Upper lobe of right lung (tissue), 1 donor: Measurements from ENCODE around the gene ADCY1. TPM values are rescaled to one million over a fixed set of nuclear protein-coding genes. Genes with fewer than 3 reads are reported as not detected.

Experiments used
- ATAC-seq: fragments of 200-7000 bp; cut with Tn5 transposase; one replicate; pipeline ENCODE4 v1.9.1; 2020; ENCODE audit warnings: mild to moderate bottlenecking, moderate library complexity
- DNase-seq: peaks from one replicate; pipeline ENCODE4 v3.0.0-alpha.2; 2020
- H3K27ac ChIP-seq: fragments of 200-600 bp; one replicate; pipeline ENCODE4 v1.8.0; 2022
- H3K27me3 ChIP-seq: fragments of 200-600 bp; one replicate; pipeline ENCODE4 v1.8.0; 2022; ENCODE audit warnings: mild to moderate bottlenecking
- H3K36me3 ChIP-seq: fragments of 200-600 bp; one replicate; pipeline ENCODE4 v1.8.0; 2022
- H3K4me1 ChIP-seq: fragments of 200-600 bp; one replicate; pipeline ENCODE4 v1.8.0; 2022
- H3K4me3 ChIP-seq: fragments of 200-600 bp; one replicate; pipeline ENCODE4 v1.8.0; 2022; ENCODE audit warnings: mild to moderate bottlenecking
- H3K9me3 ChIP-seq: fragments of 200-600 bp; one replicate; pipeline ENCODE4 v1.8.0; 2022
- intact Hi-C: fragments of 100-400 bp; cut with DNase I; formaldehyde crosslinking; loops from one replicate; pipeline ENCODE4 v1.11.0; 2022
- total RNA-seq: library from RNA; stranded (reverse); fragmentation: NEBNext Ultra II Directional; extraction: Animal tissue kit (Norgen Biotek cat#: 25700); gene quantifications from one replicate; pipeline ENCODE4 v1.2.1, GENCODE V29; 2021
- TF ChIP-seq, protein P1 (sequence below): fragments of 200-600 bp; IDR thresholded peaks from one replicate; pipeline ENCODE4 v1.8.0; 2022; ENCODE audit warnings: antibody characterized with exemption
- donor health status: DM: no; HTN: yes; CAD: no; lungs with severe emphysema.

ADCY1 gene
- total RNA-seq, 1 donor from 2014 or later, result 3.9 TPM

DNA sequence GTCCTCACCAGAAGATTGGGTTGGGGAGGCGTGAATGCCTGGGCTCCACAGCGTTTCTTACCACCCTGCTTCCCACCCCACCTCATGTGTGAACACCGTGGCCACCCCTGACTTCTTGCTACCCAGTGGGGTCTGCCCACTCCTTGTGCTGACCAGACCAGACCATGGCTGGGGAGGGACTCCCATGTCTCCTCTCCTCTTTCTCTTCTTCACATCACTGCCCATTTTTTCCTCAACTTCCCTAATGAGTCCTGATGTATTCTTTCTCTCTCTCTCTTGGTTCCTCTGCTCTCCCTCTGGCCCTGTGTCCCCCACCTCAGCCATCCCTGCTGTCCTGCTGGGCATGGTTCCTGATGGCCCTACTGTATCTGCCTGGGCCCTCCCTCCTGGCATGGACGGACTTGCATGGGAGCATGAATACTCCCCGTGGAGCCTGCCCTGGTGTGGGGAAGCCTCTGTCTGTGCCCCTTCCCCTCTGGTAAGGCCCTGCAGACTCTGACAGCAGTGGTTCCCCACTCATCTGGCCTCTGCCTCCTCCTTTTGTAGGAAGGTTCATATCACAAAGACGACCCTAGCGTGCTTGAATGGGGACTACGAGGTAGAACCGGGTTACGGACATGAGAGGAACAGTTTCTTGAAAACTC, 85.5 kb downstream of the ADCY1 start:
- no peak for ATAC-seq
- no peak for DNase-seq
- TF ChIP-seq, protein P1, sequence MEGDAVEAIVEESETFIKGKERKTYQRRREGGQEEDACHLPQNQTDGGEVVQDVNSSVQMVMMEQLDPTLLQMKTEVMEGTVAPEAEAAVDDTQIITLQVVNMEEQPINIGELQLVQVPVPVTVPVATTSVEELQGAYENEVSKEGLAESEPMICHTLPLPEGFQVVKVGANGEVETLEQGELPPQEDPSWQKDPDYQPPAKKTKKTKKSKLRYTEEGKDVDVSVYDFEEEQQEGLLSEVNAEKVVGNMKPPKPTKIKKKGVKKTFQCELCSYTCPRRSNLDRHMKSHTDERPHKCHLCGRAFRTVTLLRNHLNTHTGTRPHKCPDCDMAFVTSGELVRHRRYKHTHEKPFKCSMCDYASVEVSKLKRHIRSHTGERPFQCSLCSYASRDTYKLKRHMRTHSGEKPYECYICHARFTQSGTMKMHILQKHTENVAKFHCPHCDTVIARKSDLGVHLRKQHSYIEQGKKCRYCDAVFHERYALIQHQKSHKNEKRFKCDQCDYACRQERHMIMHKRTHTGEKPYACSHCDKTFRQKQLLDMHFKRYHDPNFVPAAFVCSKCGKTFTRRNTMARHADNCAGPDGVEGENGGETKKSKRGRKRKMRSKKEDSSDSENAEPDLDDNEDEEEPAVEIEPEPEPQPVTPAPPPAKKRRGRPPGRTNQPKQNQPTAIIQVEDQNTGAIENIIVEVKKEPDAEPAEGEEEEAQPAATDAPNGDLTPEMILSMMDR, result no peak

DNA sequence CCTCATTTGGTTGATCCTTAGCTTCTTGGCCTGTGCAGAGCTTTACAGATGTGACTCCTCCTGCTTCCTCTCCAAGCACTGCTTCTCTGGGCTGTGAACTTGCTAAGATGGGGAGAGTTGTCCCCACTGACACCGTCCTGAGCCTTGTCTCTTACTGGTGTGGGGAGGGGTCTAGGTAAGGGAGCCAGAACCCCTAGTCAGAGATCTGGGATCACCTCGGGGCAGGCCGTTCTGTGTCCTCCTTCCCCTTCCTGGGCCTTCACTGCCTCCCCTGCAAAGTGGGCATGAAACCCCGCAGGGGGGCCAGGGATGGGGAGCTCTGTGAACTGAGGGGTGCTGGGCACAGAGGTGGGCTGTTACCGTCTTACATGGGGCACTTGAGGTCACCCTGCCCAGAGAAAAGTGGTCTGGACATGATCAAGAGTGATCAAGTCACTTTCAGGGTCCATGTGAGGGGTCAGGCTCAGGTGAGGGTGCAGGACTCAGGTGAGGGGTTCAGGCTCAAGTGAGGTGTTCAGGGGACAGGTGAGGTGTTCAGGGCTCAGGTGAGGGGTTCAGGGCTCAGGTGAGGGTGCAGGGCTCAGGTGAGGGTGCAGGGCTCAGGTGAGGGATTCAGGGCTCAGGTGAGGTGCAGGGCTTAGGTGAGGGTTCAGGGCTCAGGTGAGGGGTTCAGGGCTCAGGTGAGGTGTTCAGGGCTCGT, 86.2 kb downstream of the ADCY1 start:
- intact Hi-C loops, result no loop called here
- H3K27me3 ChIP-seq, result no peaks in the 10 kb centered on the region
- ATAC-seq (no peak), DNase-seq (no peak)
- H3K4me3 ChIP-seq, result no peak overlapping the region
- no peaks in the 10 kb centered on the region for H3K4me1 ChIP-seq
- H3K27ac ChIP-seq, result no peak overlapping the region
- no peaks in the 10 kb centered on the region for H3K9me3 ChIP-seq
- H3K36me3 ChIP-seq, result no peaks in the 10 kb centered on the region
- TF ChIP-seq, protein P1, result no peak

More for the DNA sequence above, 85.5 kb downstream of the ADCY1 start:
- Histone ChIP-seq H3K27ac (no peak overlapping the region), H3K27me3 (no peaks in the 10 kb centered on the region), H3K36me3 (no peaks in the 10 kb centered on the region), H3K4me3 (no peak overlapping the region), H3K4me1 (no peaks in the 10 kb centered on the region), H3K9me3 (no peaks in the 10 kb centered on the region)
- intact Hi-C loops, result no loop called here

DNA sequence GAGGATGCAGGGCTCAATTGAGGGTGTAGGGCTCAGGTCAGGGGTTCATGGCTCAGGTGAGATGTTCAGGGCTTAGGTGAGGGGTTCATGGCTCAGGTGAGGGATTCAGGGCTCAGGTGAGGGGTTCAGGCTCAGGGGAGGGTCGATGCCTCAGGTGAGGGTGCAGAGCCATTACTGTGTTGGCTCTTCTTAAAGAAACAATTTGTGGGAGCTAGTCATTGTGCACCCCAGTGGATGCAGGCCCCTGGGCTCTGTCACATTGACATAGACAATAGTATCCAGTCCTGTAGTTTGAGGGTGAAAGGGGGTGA, 86.7 kb downstream of the ADCY1 start:
- TF ChIP-seq, protein P1, result no peak
- ATAC-seq (no peak), DNase-seq (no peak)
- Histone ChIP-seq H3K4me1 (no peaks in the 10 kb centered on the region), H3K27ac (no peak overlapping the region), H3K36me3 (no peaks in the 10 kb centered on the region), H3K4me3 (no peak overlapping the region), H3K9me3 (no peaks in the 10 kb centered on the region), H3K27me3 (no peaks in the 10 kb centered on the region)
- intact Hi-C loops, result no loop called here

DNA sequence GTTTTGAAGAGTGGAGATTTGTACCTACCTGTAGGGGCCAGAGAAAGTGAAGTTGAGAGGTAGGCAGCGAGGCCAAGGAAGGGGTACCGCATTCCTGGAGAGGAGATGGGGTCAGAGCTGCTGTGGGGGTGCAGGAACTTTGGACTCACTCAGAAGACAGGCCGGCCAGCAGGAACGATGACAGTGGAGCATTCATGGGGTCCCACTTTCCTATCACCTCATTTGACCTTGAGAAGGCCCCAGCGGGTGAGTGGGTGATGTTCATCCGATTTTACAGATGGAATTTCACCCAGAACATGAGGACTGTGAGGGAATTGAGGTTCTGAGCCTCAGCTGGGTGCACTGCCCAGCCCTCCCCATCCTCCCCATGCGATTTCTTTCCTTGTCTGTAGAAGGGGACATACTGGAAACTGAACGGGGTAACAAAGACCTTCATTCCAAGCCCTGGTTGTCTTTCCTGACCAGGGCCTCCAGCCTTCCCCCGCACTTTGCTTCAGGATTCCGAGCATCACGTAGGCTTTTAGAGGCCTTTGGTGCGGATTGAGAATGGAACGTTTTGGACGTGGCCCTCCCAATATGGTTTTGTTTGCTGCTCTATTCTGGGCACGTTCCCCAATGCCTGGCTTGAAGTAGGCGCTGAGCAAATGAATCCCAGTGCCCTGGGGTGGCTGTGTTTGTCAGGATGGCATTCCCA, 87.3 kb downstream of the ADCY1 start:
- no peak for ATAC-seq
- TF ChIP-seq, protein P1, result no peak
- intact Hi-C loops, result no loop called here
- no peaks in the 10 kb centered on the region for H3K9me3 ChIP-seq
- no peaks in the 10 kb centered on the region for H3K4me1 ChIP-seq
- no peak for DNase-seq
- H3K4me3 ChIP-seq, result no peak overlapping the region
- H3K27me3 ChIP-seq, result no peaks in the 10 kb centered on the region
- no peak overlapping the region for H3K27ac ChIP-seq
- no peaks in the 10 kb centered on the region for H3K36me3 ChIP-seq

DNA sequence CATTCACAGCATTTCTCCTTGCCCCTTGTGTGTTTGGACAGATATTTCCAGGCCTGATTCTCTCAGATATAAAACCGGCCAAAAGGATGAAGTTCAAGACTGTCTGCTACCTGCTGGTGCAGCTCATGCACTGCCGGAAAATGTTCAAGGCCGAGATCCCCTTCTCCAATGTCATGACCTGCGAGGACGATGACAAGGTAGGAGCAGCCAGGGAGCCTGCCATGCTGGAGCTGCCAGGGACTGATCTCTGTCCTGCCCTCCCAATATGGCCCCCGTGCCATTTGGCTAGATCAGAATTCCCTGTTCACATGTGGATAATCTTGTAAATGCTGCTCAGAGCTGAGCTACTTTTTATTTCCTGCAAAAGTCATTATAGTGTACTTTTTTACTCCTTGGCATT, 87.8 kb downstream of the ADCY1 start:
- no peaks in the 10 kb centered on the region for H3K4me1 ChIP-seq
- ATAC-seq (no peak), DNase-seq (no peak)
- intact Hi-C loops, result no loop called here
- no peaks in the 10 kb centered on the region for H3K9me3 ChIP-seq
- no peaks in the 10 kb centered on the region for H3K36me3 ChIP-seq
- H3K4me3 ChIP-seq, result no peak overlapping the region
- no peaks in the 10 kb centered on the region for H3K27me3 ChIP-seq
- no peak overlapping the region for H3K27ac ChIP-seq
- TF ChIP-seq, protein P1, result no peak
